Measurements from ENCODE around the gene AMOTL1. TPM values are rescaled to one million over a fixed set of nuclear protein-coding genes. Genes with fewer than 3 reads are reported as not detected.

AMOTL1 gene
- total and polyA plus RNA-seq, 2 of the 8 experiments (the other 6 are each of a cell fraction or from before 2014, with no cell fraction given), result 9.0 to 27.6 TPM

DNA sequence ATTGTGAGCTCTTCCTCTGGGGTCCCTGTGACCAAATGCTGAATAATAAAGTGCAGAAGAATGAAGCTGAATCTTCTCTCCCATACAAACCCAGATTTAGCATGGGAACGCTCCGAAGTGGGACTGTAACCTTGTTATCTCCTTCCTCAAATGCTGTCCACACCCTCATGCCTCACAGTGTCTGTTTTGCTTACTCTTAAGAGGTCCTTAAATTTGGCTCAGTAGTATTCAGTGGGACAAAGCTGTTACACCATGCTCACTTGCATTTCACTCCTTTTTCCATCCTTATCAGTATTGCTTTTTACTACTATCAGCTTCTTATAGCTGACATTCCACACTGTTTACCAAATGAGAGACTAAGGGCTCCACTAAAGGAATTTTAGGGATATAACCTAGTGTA lies 13.8 kb upstream of the AMOTL1 start:
- Histone ChIP-seq H3K14ac (ENCODE audit: insufficient read length) (no peak overlapping the region), H2BK15ac (ENCODE audit: low read length) (no peak overlapping the region), H3K4me2 (ENCODE audit: insufficient read depth in 1 of 2, low read depth in 2 of 2, low read length in 2 of 2) (no peak overlapping the region), H3K18ac (ENCODE audit: extremely low read depth, low read length) (no peak overlapping the region), H3K36me3 (ENCODE audit: control insufficient read depth in 2 of 4, insufficient read depth in 4 of 4, low read length in 3 of 4) (no peaks in the 10 kb centered on the region), H2BK20ac (ENCODE audit: low read length) (no peak overlapping the region), H3K23me2 (ENCODE audit: low read depth, low read length) (no peaks in the 10 kb centered on the region), H3K23ac (ENCODE audit: insufficient read length) (no peak overlapping the region), H3K4me3 (ENCODE audit: extremely low read depth in 1 of 4, insufficient read depth in 2 of 4, low read depth in 3 of 4, low read length in 4 of 4) (no peak overlapping the region), H3K56ac (replicated peaks; ENCODE audit: insufficient read length, low read depth, low read length) (no peak overlapping the region), H4K5ac (ENCODE audit: insufficient read length, low read depth, low read length) (no peak overlapping the region), H3K9me3 (ENCODE audit: insufficient read depth in 2 of 2, low read depth in 1 of 2, low read length in 1 of 2) (no peaks in the 10 kb centered on the region), H4K20me1 (replicated peaks in 1 of 2; ENCODE audit: control insufficient read depth in 1 of 2, insufficient read depth in 2 of 2, low read length in 2 of 2) (no peaks in the 10 kb centered on the region), H2BK12ac (ENCODE audit: low read depth, low read length) (no peak overlapping the region), H4K8ac (ENCODE audit: extremely low read depth, insufficient read depth, low read length) (no peak overlapping the region), H2BK120ac (replicated peaks; ENCODE audit: low read depth, low read length) (no peak overlapping the region), H3K27ac (ENCODE audit: low read depth, low read length) (no peak overlapping the region), H3K4ac (replicated peaks; ENCODE audit: insufficient read length, low read depth, low read length) (no peak overlapping the region), H2AFZ (ENCODE audit: low read length) (no peak overlapping the region), H3K9ac (replicated peaks in 1 of 4; ENCODE audit: extremely low read depth in 1 of 4, low read depth in 3 of 4, low read length in 3 of 4) (no peak overlapping the region), H3K79me2 (ENCODE audit: control insufficient read depth in 1 of 2, insufficient read depth in 2 of 2, low read length in 2 of 2) (no peaks in the 10 kb centered on the region), H3K79me1 (ENCODE audit: low read depth, low read length) (no peaks in the 10 kb centered on the region), H2AK5ac (ENCODE audit: low read depth, low read length) (no peak overlapping the region), H2BK5ac (ENCODE audit: low read depth, low read length) (no peak overlapping the region), H3K27me3 (replicated peaks in 1 of 4; ENCODE audit: control insufficient read depth in 3 of 4, extremely low read depth in 1 of 4, insufficient read depth in 3 of 4, low read length in 3 of 4) (no peaks in the 10 kb centered on the region), H4K91ac (replicated peaks; ENCODE audit: insufficient read length, low read length) (no peak overlapping the region), H3K4me1 (replicated peaks in 1 of 4; ENCODE audit: control insufficient read depth in 3 of 4, insufficient read depth in 4 of 4, low read length in 3 of 4) (peaks cover 0 to 3% (median 0%) of the 10 kb centered on the region in 4 experiments; a peak in 2 of 7 replicates)
- no peak for FAIRE-seq
- 100% methylated on average over 2 of the region's 2 CpGs; no CpG with 5 or more reads in 1 of the 2 experiments for WGBS, 2 experiments (ENCODE audit: extremely low coverage in 1 of 2, insufficient coverage in 1 of 2, insufficient read length in 1 of 2, insufficient replicate concordance in 2 of 2, low coverage in 1 of 2, low lambda C conversion rate in 2 of 2, missing lambda C conversion rate in 1 of 2)
- CTCF ChIA-PET (ENCODE audit: partially characterized antibody), result interaction anchor here (1.2 to 9.3 kb wide), 7 partner anchors 8 to 131 kb away, joined by 3 to 95 read pairs (median 6); no protein-coding TSS in a partner anchor
- DNase-seq (ENCODE audit: low read depth in 1 of 2, low spot score in 2 of 2), result no peak
- POLR2A ChIA-PET (ENCODE audit: partially characterized antibody), result no interaction called here
- no peak for TF ChIP-seq NRF1 (IDR thresholded peaks at IDR 0.05; ENCODE audit: low read depth, low read length)
- no peak for TF ChIP-seq RAD21 (IDR thresholded peaks at IDR 0.05 in 1 of 2, conservative IDR thresholded peaks at IDR 0.05 in 1 of 2; ENCODE audit: low read depth in 2 of 2, low read length in 2 of 2)
- no peak for TF ChIP-seq TAF7 (optimal IDR thresholded peaks at IDR 0.05; ENCODE audit: borderline replicate concordance, low read depth, low read length)
- TF ChIP-seq, protein P1, sequence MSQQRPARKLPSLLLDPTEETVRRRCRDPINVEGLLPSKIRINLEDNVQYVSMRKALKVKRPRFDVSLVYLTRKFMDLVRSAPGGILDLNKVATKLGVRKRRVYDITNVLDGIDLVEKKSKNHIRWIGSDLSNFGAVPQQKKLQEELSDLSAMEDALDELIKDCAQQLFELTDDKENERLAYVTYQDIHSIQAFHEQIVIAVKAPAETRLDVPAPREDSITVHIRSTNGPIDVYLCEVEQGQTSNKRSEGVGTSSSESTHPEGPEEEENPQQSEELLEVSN (IDR thresholded peaks at IDR 0.05), result no peak
- no peak for TF ChIP-seq BRCA1 (IDR thresholded peaks at IDR 0.05; ENCODE audit: low read depth, low read length)
- TF ChIP-seq, protein P2, sequence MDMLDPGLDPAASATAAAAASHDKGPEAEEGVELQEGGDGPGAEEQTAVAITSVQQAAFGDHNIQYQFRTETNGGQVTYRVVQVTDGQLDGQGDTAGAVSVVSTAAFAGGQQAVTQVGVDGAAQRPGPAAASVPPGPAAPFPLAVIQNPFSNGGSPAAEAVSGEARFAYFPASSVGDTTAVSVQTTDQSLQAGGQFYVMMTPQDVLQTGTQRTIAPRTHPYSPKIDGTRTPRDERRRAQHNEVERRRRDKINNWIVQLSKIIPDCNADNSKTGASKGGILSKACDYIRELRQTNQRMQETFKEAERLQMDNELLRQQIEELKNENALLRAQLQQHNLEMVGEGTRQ (IDR thresholded peaks at IDR 0.05; ENCODE audit: low read length), result no peak
- TF ChIP-seq PHF8 (conservative IDR thresholded peaks at IDR 0.05; ENCODE audit: low read depth, low read length), result no peak
- TF ChIP-seq RXRA (IDR thresholded peaks at IDR 0.05; ENCODE audit: insufficient read depth, low read depth, low read length), result no peak
- no peak for TF ChIP-seq YY1 (IDR thresholded peaks at IDR 0.05; ENCODE audit: low read depth, low read length)
- TF ChIP-seq TEAD4 (IDR thresholded peaks at IDR 0.05; ENCODE audit: low read depth, low read length), result no peak
- no peak for TF ChIP-seq SP2 (IDR thresholded peaks at IDR 0.05; ENCODE audit: low read length)
- no peak for TF ChIP-seq CHD1 (IDR thresholded peaks at IDR 0.05; ENCODE audit: low read depth, low read length)
- TF ChIP-seq CTBP2 (IDR thresholded peaks at IDR 0.05; ENCODE audit: borderline replicate concordance, insufficient read depth, insufficient read length, low read length), result no peak
